IPS-18c (cell line): ENCODE data around the gene DNAJC11.
"Not testable (repeated sequence)": the region's sequence is repeated elsewhere in the genome, so short reads cannot be mapped to it uniquely, and the experiment has no call there.

Source experiments
- H3K4me3 ChIP-seq: 2 replicates; pipeline ENCODE4 v1.7.0; 2013; ENCODE audit warnings: low read depth, mild to moderate bottlenecking, low read length, moderate library complexity; ENCODE audit not compliant: insufficient read depth
- H3K9me3 ChIP-seq: one replicate; pipeline ENCODE4 v1.6.1; 2013; ENCODE audit warnings: mild to moderate bottlenecking, low read length, moderate library complexity; ENCODE audit not compliant: control insufficient read depth, insufficient read depth

Gene DNAJC11

DNA sequence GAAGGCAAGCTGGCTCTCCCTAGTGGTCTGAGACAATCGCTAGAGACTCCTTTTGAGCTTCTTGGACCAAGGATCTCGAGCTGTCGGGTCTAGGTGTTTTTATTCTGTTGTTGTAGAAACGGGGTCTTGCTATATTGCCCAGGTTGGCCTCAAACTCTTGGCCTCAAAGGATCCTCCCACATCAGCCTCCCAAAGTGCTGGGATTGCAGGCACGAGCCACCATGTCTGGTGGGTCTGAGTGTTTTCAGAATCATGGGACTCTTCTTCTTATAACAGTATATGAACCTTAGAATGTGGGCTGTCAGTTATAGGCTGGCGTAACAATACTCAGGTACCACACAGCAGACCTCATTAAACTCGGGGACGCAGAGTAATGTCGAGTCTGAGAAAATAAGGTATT lies 33.1 kb downstream of the DNAJC11 start:
- no peak overlapping the region for H3K4me3 ChIP-seq

DNA sequence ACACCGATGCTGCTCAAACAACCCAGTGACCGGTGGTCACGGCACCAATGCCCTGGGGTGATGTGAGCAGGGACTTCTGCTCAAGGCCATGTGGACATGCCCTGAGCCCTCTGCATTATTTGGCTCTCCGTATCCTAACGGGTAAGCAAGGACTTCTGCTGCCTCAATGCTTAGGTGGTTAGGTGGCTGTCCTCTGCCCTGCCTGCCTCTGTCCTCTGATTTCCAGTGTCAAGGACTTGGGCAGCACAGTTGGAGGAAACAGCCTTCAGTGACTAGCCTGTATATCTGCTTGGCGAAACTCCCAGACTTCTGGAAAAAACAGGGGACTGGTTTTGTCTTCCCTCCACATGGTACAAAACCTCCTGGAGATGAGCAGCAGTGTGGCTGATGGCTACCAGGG lies 34.5 kb downstream of the DNAJC11 start:
- H3K4me3 ChIP-seq = no peak overlapping the region
- H3K9me3 ChIP-seq = peaks cover 3% of the 10 kb centered on the region

More for the DNA sequence above, 33.1 kb downstream of the DNAJC11 start:
- H3K9me3 ChIP-seq = peaks cover 3% of the 10 kb centered on the region

DNA sequence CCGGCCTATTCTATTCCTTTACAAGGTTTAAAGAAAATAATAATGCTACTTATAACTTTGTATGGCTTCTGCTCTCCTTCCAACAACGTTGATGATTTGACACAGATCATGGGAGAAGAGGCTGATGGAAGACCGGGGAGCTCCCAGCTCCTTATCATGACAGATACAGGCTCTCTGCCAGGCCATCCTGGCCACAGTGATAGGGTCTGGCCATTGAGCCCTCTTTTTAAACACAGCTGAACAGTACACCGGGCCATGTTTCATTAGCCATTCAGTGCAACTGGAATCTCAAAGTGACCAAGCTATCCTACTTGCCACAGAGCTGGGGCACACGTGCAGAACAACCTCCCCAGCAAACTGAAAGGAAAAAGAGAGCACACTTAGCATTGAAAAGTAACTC lies 34.9 kb downstream of the DNAJC11 start:
- Histone ChIP-seq H3K4me3 (no peak overlapping the region), H3K9me3 (peaks cover 3% of the 10 kb centered on the region)

DNA sequence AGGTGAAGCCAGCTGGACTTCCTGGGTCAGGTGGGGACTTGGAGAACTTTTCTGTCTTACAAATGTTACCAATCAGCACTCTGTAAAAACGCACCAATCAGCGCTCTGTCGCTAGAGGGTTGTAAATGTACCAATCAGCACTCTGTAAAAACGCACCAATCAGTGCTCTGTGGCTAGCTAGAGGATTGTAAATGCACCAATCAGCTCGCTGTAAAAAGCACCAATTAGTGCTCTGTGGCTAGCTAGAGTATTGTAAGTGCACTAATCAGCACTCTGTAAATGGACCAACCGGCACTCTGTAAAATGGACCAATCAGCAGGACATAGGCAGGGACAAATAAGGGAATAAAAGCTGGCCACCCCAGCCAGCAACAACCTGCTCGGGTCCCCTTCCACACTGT lies 39.1 kb downstream of the DNAJC11 start:
- not testable (repeated sequence) for H3K9me3 ChIP-seq

DNA sequence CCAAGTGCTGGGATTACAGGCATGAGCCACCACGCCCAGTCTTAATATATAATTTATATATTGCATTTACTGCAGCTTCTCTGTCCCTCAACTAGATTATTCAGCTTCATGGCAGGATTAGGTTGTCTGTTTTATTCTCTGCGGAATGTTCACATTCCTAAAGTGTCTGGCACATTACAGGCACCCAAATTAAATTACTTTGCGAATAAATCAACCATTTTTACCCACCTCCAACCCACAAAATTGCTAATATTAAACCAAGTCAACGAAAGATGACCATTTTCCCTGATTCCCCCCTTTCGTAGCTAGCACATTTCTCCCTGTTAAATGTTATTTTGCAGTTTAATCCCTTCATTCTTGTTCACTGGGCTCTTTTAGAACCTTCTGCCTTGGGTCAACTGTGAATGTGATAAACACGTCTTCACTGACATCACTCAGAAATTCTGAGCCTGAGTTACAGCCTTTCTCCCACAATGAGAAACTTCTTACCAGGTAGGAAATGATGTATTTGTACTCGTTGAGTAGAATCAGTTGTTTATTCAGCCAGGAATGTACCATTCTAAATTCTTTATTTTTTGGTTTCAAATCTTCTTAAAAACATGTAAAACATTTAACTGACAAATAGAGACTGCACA lies 41.1 kb downstream of the DNAJC11 start:
- no peak overlapping the region for H3K4me3 ChIP-seq

More for the DNA sequence above, 39.1 kb downstream of the DNAJC11 start:
- not testable (repeated sequence) for H3K4me3 ChIP-seq

DNA sequence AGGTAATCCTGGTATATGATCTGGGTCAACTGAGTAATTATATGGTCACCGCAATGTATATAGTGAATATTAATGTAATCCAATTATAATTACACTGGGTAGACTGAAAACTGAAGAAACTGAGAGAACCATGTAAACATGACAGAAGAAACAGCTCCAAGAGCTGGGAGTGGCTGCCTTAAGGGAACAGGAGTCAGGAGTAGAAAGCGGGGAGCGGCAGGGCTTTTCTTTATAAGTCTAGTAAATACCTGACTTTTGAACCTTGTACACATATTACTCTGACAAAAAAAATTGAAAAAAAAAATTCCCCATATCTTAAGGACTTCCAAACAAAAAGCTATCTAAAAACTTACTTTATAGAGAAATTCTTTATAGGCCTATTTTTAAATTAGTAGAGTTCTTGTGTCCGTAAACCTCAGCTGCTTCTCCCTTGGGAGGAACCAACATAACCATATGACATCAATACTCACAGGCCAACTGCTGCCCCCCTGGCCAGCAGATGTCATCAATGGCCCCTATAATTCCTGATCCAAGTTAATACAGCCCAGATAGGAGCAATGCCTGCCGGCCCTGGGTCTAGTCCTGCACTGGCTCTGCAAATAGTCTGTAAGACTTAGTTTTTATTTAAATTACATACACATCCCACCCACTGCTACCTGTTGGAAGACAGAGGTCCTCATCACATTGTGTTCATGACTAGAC lies 43.1 kb downstream of the DNAJC11 start:
- no peaks in the 10 kb centered on the region for H3K9me3 ChIP-seq

More for the DNA sequence above, 41.1 kb downstream of the DNAJC11 start:
- no peaks in the 10 kb centered on the region for H3K9me3 ChIP-seq

DNA sequence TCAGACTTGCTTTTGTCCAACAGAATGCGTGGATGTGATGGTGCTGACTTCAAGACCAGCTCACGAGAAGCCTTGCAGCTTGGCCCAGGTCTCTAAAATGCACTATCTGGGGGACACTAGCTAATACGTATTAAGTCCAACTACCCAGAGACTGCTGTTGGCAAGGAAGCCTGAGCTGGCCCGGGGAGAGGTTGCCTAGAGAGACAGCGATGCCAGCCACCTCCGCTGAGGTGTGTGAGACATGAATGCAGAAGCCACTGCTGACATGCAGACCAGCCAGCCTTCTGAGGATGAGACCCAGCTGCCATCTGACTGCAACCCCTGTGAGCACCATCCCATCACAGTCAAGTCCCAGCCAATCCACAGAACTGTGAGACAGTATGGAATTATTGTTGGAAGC lies 44.5 kb downstream of the DNAJC11 start:
- no peak overlapping the region for H3K4me3 ChIP-seq
- no peaks in the 10 kb centered on the region for H3K9me3 ChIP-seq

More for the DNA sequence above, 43.1 kb downstream of the DNAJC11 start:
- H3K4me3 ChIP-seq = no peak overlapping the region

DNA sequence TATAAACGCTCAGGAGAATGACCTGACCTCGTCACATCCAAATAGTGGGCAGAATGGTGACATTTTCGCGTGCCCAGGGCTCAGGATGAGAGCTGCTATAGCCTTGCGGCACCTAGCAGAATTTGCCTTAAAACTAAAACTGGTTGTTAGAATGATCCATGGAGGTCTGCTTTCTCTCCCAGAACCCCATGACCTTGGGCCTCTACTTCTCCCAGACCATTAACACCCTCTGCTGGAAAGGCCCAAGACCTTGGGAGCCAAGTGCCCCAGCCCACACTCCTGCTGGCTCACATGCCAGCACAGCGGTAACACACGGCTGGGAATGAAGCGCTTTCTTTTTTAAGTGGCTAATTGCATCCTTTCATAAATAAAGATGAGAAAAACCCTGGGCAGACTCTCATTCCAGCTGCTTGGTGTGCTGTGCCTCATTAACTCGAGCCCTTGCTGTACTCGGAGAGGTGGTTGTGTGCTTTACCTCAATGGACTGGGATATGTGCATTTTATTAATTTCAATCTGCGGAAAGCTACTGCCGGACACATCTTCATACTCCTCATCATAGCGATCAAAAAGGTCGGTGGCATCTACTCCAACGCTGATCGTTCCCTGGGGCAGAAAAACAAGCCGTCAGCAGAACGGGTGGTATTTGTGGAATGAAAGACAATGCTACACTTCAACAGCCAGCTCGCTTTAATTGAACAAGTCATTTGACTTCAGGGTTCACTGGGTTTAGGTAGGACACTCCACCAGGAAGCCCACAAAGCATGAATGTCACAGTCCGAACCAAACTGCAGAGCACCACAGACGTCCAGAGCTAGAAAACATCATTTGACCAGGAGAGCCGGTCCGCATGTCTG lies 48.0 kb downstream of the DNAJC11 start:
- Histone ChIP-seq H3K4me3 (no peak overlapping the region), H3K9me3 (no peaks in the 10 kb centered on the region)

DNA sequence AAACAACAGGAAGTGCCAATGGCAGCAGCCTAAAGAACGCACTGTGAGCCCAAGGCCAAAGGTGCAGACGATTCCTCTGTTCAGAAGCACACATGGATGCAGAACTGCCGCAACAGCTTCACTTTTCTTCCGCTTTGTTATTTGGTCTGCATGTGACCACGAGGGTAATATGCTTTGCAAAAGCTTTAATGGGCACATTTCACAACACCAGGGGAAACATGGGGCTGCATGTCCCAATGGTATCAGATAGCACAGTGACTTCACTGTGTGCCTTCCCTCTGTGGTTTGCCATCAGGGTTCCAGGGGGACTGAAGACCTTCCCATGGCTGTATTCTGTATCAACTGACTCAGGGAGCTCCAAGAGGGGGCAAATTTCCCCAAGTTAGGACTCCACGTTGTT lies 48.6 kb downstream of the DNAJC11 start:
- H3K4me3 ChIP-seq = no peak overlapping the region
- H3K9me3 ChIP-seq = no peaks in the 10 kb centered on the region

DNA sequence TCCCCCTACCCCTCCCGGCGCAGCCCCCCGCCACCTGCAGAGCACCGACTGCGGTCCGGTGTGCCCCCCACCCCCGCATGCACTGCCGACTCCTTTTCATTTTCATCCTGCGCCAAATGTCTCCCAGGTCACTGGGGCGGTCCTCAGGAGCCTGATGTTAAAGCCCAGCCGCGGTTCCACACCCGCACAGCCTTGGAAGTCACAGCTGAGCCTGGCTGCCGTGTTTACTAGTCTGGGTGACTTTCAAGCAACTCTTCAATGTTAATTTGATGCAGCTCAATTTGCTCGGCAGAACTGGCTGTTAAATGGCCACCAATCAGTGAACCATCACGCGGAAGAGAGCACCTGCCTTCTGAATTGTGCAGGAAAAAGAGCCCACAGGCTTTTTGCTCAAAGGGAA lies 49.7 kb downstream of the DNAJC11 start:
- H3K9me3 ChIP-seq = no peaks in the 10 kb centered on the region
- H3K4me3 ChIP-seq = no peak overlapping the region

DNA sequence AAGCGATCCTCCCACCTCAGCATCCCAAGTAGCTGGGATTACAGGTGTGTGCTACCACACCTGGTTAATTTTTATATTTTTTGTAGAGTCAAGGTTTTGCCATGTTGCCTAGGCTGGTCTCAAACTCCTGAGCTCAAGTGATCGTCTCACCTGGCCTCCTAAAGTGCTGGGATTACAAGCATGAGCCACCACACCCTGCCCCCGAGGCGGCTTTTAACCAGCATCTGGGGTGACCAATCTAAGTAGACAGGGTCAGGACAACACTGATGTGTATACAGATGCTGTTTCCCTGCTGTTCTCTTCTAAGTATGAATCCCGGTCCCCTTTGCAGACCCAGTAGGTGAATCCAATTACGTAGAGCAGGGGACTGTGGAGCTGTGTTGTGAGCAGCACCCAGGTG lies 53.1 kb downstream of the DNAJC11 start:
- no peak overlapping the region for H3K4me3 ChIP-seq
- no peaks in the 10 kb centered on the region for H3K9me3 ChIP-seq

DNA sequence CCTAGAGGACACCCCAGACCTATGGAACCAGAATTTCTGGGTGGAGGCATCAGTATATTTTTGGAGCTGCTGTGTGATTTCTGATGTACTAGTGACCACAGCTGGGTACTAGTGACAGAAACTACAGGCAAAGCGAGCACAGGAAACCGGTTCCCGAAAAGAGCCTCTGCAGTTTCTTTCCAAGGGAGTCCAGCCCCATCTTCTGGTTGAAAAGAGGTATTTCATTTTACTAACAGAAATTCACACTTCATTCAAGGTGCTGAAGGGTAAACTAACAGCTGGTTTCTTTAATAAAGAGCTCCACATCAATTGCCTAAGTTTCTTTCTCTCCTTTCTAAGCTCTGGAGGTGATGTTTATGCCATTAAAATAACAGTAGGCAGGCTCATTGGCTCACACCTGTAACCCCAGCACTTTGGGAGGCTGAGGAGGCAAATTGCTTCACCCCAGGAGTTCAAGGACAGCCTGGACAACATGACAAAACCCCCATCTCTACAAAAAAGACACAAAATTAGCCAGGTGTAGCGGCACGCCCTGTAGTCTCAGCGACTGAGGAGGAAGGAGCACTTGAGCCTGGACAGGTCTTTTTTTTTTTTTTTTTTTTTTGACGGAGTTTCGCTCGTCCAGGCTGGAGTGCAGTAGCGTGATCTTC lies 55.0 kb downstream of the DNAJC11 start:
- Histone ChIP-seq H3K9me3 (no peaks in the 10 kb centered on the region), H3K4me3 (no peak overlapping the region)

DNA sequence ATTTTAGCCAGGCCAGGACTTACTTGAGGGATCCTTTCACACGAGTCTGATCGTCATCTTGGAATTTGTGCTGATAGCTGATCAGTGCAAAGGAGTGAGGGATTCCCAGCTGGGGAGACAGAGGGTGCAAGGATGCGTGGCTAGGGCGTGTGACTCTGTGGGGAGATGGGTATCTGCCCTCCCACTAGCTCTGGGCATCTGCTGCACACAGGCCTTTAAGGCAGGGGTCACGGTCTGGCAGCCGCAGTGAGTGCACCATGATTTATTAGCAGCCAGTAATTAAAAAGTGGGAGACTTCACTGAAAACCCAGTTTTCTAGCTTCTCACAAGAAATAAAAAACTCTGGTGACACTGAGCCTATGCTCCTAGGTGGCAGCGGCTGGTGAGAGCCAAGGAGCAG lies 56.6 kb downstream of the DNAJC11 start:
- Histone ChIP-seq H3K9me3 (no peaks in the 10 kb centered on the region), H3K4me3 (no peak overlapping the region)

DNA sequence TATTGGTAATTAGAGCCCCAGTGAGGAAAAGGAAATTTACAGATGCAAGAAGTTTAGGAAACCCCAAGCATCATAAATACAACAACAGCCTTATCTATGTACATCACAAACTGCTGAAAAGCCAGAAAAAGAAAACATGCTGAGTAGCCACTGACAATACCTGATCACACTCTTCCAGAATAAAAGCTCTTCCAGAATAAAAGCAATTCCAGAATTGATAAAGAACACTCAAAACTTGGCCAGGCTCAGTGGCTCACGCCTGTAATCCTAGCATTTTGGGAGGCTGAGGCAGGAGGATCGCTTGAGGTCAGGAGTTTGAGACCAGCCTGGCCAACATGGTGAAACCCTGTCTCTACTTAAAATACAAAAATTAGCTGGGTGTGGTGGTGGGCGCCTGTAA lies 60.7 kb downstream of the DNAJC11 start:
- not testable (repeated sequence) for H3K9me3 ChIP-seq, H3K4me3 ChIP-seq

DNA sequence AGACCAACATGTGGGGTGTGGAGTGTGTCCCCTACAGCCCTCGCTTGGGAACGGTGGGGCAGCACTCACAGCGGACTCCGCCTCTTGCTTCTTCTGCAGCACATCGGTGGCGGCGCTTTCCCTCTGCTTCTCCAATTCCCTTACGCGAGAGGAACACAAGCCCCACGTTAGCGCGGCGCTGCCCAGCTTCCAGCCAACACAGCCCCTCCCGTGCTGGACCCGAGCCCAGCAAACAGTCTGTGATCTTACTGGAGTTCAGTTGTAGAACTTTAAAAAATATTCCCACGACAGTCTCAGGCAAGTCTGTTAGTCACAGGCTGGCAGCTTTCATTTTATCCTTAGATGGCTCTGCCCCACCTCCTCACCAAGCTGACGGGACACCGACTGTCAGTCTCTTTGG lies 63.4 kb downstream of the DNAJC11 start:
- peaks cover 2% of the 10 kb centered on the region for H3K9me3 ChIP-seq

DNA sequence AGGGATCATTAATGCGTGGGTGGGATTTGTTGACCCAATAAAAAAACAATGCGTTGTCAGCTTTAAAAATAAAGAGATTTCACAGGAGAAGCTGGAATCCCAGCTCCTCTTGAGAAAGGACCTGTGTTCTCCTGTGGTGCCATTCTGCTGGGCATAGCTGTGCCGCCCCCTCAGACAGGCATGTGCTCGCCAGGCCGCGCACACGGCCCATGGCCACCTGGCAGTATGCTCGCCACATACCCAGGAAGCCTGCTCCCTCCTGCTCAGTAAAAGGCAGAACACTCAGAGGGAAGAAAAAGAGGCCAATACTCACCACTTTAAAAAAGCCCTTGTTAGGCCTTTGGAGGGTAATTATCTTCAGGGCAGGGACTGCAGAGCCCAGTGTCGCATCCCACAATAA lies 63.8 kb downstream of the DNAJC11 start:
- Histone ChIP-seq H3K9me3 (peaks cover 2% of the 10 kb centered on the region), H3K4me3 (no peak overlapping the region)

More for the DNA sequence above, 63.4 kb downstream of the DNAJC11 start:
- no peak overlapping the region for H3K4me3 ChIP-seq

DNA sequence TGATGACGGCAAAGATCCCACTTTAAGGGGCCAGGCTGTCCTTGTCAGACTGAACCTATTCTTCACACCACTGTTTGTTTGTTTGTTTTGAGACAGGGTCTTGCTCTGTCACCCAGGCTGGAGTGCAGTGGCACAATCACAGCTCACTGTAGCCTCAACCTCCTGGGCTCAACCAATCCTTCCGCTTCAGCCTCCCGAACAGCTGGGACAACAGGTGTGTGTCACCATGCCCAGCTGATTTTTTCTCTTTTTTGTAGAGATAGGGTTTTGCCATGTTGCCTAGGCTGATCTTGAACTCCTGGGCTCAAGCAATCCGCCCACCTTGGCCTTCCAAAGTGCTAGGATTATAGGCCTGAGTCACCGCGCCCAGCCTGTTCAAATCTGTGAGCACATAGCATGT lies 64.8 kb downstream of the DNAJC11 start:
- not testable (repeated sequence) for H3K4me3 ChIP-seq, H3K9me3 ChIP-seq
